GM12873 (cell line): ENCODE measurements around the gene NAA11.

Experiments
- TF ChIP-seq, protein P1 (sequence below): IDR thresholded peaks from 2 replicates; pipeline ENCODE4 v1.5.1; 2012; ENCODE audit warnings: low read depth, mild to moderate bottlenecking, moderate library complexity, low read length, control low read depth; ENCODE audit not compliant: insufficient read depth; ENCODE audit errors: missing control alignments

The NAA11 gene

DNA sequence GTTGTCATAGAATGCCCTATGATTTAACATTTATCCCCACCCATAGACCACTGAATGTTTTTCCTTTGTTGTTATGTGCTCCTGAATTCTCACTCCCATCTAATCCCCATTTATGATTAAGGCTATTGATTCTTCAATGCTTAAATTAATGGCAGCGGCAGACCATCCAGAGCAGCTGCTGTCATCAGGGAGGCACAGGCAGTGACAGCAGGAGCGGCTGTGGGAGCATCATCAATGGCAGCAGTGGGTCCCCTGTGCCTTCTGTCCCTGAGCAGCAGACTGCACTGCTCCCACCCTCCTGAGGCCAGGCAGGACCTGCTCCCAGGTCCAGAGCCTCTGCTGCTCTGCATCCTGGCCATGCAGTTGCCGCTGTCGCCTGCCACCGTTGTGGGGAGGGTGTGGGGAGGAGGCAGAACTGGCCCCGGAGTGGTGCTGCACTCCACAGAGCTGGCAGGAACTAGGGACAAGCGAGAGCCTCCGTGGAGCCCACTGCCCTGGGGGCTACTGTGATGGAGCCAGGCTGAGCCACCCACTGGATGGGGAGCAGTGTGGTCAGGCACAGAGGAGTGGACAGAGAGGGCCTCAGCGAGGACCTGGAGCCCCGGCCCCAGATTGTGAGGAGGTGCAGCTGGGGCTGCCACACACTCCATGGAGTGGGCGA lies 29.0 kb downstream of the NAA11 start:
- TF ChIP-seq, protein P1, sequence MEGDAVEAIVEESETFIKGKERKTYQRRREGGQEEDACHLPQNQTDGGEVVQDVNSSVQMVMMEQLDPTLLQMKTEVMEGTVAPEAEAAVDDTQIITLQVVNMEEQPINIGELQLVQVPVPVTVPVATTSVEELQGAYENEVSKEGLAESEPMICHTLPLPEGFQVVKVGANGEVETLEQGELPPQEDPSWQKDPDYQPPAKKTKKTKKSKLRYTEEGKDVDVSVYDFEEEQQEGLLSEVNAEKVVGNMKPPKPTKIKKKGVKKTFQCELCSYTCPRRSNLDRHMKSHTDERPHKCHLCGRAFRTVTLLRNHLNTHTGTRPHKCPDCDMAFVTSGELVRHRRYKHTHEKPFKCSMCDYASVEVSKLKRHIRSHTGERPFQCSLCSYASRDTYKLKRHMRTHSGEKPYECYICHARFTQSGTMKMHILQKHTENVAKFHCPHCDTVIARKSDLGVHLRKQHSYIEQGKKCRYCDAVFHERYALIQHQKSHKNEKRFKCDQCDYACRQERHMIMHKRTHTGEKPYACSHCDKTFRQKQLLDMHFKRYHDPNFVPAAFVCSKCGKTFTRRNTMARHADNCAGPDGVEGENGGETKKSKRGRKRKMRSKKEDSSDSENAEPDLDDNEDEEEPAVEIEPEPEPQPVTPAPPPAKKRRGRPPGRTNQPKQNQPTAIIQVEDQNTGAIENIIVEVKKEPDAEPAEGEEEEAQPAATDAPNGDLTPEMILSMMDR: no peak

- TF ChIP-seq, protein P1: no peak
Observed at GRCh38 chr4:79295086-79295485, 30.8 kb downstream of the NAA11 start.

GRCh38 chr4:79294064-79294463 lies 31.8 kb downstream of the NAA11 start:
- TF ChIP-seq, protein P1: no peak

GRCh38 chr4:79292008-79292407 lies 33.9 kb downstream of the NAA11 start:
- TF ChIP-seq, protein P1: no peak

DNA sequence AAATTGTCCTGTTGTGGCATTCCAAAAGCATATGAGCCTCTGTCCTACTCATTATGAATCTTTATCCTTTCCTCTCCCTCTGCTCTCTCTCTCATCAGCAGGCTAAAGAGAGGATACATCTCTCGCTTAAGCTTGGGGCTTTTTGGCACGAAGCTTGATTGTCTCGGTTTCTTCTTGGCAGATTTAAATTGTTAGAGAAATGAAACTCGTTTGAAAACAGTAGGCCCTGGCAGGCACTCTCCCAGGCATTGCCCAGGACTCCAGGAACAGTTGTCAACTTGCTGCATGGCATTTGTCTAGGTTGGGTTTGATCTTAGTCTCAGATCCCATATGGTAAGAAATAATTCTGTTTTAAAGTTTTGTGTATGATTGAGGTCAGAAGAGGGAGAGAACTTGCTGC lies 35.5 kb downstream of the NAA11 start:
- TF ChIP-seq, protein P1: no peak

DNA sequence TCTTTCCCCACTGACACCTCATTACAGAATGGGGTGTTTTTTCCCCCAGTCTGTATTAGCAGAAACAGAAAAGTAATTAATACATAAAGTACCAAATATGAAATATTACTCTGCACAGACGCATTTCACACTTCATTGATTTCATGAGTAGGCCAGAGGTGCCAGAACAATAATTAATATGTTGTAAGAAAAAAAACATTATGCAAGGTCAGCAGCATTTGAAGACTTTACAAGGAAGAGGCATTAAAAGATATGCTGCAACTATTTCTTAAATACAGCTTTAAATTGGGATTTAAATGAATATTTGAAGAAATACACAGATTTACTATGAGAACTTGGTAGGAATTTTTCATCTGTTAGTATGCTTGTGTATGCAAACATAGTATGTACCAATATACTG lies 37.7 kb downstream of the NAA11 start:
- TF ChIP-seq, protein P1: no peak

DNA sequence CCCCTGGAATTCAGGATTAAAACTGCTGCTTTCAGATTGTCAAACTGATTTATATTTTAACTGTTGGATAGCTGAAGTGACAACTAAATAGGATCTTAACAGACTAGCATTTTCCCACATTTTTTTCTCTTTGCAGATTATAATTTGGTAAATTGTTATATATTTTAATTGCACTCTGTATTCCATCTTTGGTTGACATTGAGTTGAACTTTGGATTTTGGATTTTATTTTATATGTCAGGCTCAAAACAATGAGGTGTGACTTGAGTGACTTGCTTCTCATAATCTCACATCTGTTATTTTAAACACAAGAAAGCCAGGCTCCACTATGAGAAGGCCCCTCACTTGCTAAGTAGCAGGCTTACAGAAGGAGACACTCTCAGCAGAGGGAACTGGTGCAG lies 38.1 kb downstream of the NAA11 start:
- TF ChIP-seq, protein P1: no peak

DNA sequence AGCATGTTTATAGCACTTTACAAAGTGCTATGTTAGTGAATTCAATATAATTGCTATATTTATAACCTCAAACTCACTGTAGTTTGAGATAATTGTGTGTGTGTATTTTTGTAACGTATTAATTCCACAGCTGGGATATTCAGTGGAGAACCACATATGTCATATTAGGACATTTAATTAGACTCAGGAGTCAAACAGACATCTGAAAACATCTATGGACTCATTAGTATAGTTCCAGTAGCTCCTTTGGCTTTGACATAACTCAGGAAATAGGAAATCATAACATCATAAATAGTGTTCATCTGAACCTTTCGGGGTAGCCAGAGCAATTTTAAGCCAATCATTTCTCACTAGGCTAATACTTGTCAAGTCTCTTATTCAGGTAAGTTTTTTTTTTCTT lies 38.8 kb downstream of the NAA11 start:
- TF ChIP-seq, protein P1: no peak
